ENCODE measurements around the gene MVD.
"Not testable (repeated sequence)": the region's sequence is repeated elsewhere in the genome, so short reads cannot be mapped to it uniquely, and the experiment has no call there.

The MVD gene

DNA sequence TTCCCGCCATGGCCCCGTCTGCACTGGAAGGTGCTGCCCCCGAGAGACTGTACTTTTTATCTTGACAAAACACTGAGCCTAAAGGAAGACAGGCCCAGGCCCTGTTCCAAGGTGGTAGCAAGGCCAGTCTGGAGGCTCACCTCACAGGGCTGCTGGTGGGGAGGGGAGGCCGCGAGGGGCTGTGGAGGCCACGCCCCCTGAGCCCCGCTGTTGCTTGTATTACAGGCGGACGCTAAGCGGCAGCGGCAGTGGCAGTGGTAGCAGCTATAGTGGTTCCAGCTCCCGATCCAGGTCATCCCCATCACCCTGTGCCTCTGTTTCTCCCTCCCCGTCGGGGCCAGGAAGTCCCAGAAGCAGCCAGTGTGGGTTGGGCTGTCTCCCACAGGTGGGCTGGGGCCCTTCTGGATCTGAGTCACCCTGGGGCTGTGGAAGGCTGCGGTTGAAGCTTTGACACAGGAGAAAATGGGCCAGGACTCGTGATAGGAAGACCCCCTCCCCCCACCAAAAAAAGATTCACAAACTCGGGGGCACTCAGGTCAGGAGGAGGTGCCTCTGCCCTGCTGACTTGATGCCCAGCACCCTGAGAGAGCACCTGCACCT is 37.8 kb downstream of the MVD start:
- DNase-seq (ENCODE audit: low read depth) = no peak

DNA sequence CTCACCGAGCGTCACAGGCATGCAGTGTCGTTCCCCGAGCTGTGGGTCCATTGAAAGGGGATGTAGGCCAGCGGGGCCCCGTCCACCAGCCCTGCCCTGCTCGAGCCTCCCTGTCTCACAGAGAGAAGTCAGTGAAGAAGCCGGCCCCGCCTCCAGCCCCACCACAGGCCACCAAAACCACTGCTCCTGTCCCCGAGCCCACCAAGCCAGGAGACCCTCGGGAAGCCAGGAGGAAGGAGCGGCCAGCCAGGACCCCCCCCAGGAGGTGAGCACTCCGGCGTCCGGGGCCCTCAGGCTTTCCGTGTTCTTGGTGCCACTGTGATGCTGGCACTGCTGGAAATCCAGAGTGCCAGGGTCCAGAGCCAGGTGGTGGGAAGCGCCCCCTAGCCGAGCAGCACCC is 38.4 kb downstream of the MVD start:
- DNase-seq (ENCODE audit: low read depth) = no peak

DNA sequence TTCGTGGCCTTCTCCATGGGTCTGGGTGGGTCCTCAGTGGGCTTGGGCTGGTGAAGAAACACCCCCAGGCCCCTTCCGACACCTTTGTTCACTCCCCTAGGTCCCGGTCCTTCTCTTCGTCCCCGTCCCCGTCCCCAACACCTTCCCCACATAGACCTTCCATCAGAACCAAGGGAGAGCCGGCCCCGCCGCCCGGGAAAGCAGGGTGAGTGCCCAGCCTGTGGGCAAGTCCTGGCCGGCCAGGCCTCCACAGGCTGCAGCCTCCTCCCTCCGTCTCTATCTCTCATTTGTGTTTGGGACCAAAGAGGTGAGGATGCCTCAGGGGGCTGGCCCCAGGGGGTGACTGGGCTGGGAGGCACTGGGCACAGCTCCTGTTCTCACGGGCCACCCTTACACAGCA is 39.0 kb downstream of the MVD start:
- DNase-seq (ENCODE audit: low read depth) = no peak

DNA sequence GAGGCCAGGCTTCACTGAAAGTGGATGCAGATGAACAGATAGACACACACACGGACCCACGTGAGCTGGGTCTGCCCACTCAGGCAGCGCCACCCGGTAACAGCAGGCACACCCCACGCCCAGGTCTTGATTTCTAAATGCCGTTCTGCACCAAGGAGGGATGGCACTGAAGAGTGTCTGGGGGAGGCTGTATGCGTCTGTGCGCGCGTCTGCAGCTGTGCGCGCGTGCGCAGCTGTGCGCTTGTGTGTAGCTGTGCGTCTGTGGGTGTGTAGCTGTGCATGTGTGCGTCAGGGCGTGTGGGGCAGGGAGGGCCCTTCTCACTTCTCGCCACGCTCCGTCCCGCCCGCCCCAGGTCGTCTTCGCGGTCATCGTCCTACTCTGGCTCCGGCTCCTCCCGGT is 40.0 kb downstream of the MVD start:
- no peak for DNase-seq (ENCODE audit: low read depth)

DNA sequence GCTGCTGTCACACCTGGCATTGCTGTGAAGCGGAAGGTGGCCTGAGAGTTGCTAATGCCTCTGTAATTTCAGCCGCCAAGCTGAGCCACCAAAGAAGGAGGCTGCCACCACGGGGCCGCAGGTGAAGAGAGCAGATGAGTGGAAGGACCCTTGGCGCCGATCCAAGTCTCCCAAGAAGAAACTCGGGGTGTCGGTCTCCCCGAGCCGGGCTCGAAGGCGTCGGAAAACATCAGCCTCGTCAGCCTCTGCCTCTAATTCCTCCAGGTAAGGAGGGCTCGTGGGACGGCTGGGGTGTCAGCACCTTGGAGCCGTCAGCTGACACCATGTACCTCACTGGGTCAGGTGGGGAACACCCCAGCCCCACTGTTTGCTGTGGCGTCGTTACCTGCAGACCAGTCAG is 40.8 kb downstream of the MVD start:
- no peak for DNase-seq (ENCODE audit: low read depth)

DNA sequence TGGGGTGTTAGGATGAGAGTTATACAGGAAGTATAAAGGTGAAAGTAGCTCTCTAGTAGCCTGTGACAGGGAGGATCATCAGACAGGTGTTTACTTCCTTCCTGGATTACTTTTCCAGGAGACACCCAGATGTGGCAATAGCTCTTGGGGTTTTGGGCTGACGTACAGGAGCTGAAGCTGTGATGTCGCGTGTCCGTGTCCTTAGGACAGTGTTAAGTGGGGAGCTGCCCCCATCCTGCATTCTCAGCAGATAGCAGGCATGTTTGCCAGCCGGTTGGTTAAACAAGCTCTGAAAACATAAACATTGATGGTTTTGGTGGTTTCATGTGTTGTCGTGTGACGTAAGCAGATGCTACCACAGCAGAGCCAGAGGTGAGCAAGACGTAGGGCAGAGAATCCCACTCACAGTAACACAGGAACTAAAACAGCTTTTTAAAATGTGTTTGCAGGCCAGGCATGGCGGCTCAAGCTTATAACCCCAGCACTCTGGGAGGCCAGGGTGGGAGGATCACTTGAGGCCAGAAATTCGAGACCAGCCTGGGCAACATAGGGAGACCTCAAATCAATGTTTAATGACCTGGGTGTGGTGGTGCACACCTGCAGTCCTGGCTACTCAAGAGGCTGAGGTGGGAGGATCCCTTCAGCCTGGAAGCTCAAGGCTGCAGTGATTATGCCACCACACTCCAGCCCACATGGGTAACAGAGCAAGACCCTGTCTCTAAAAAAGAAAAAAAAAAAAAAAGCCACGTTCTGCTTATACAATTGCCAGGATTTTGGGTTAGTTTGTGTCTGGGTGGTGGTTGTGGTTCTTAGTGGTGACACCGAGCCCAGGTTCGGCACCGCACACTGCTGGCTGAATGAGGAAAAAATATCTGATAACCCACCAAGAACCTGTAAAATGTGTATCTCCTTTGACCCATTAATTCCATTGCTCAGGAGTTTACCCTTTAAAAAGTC is 42.8 kb downstream of the MVD start:
- DNase-seq (ENCODE audit: low read depth) = peak; percentile 35

DNA sequence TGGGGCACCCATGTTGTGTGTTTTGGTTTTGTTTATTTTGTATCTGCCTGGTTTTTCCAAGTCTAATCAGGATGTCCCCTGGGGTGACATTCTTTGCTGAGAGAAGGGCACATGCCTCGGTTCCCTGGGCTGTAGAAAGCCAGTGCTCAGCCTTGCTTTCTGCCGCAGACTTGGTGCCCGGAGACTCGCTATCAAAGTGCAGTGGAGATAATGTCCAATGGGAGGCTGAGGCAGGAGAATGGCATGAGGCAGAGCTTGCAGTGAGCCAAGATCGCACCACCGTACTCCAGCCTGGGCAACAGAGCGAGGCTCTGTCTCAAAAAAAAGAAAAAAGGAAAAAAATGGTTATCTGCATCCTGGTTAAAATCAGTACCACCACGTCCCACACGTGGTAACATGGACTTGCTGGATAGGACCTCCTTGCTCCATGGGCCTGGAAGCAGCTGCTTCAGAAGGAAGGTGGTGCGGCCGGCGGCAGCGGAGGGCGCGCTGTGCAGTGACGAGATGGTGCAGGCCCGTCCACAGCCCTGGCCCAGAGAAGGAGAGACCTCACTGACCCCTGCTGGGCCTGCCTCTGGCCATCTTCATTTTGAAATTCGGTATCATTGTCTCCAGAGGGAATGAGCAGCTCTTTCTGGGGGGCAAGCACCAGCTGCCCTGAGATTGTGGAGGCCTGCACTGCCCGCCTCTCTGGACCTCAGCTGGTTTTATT is 43.8 kb downstream of the MVD start:
- no peak for DNase-seq (ENCODE audit: low read depth)

DNA sequence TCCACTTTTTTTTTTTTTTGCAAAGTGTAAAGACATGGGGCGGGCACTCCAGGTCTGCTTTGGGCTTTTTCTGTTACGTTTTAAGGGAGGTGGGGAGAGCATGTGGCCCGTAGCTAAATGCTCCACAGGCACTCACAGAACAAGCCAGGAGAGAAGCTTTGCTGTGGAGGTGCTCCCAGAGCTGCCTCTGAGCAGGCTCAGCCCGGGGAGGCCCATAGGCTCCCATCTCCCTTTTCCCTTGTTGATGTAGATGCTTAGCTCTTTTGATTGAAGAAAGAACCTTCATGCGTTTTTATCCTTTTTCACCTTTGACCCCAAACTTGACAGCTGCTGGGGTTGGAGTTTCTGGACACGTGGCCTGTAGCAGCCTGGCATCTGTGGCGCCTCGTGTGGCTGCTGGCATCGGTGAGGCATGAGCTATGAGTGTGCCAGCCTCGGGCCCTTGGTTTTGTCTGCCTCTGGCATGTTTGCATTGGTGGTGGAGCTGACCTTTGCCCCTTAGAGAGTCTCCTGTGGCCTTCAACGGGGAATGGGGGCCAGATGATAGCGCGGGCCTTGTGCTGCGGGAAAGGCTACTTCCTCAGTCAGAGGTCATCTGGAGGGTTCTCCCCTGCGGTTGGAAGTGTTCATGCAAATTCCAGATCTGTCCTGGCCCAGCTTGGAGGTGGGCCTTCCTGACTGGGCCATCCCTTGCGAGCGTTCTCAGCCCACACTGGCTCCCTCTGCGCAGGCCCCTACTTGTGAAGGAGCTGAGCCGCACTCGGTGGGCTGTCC is 44.5 kb downstream of the MVD start:
- DNase-seq (ENCODE audit: low read depth) = no peak

DNA sequence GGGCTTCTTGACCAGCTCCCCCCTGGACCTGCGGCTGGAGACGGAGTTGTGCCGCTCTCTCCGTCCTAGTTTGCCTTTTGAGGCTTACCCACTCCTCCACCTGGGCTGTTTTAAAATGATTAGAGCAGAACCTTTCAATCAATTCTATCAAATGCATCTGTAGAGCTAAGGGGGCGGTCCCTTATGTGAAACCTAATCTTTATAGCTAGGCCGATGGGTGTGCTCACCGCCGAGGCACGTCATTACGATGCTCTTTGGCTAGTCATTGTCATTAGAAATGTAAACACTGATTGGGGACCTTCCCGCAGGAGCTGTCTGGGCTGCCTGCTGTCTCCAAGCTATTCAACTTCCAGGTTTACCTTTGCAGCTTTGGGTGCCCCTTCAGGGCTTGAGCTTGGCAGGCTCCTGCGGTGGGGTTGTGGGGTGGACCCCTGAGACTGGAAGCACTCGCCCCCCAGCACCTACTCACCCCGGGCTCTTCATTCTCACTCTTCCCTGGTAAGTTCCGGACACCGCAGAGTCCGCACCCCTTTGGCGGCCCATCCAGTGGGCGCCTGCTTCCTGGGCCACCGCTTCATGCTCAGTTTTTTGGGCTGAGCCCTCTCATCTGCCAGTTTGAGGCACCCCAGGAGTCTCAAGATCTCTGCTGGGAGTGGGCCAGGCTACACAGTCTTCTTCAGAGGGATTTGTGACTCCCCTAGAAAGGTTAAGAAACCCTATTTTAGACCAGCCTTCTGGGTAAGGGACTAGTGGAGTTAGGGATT is 45.4 kb downstream of the MVD start:
- no peak for DNase-seq (ENCODE audit: low read depth)

DNA sequence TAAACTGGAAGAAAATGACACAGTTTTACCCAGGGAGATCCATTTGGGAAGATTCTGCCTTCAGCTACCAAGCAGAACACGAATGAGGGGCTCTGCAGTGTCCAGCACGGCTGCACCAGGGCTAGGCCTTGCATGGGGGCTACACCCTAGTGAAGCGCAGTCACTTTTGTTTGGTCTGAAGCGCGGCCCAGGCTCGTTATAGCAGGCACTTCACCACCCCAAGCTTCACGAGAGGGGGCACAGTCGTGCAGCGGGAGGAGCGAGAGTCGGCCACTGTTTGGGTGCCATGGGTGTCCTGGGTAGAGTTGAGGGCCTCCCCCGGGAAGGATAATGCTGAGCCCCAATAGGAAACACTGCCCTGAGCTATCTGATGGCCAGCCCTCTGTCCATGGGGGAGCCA is 46.2 kb downstream of the MVD start:
- DNase-seq (ENCODE audit: low read depth) = no peak

DNA sequence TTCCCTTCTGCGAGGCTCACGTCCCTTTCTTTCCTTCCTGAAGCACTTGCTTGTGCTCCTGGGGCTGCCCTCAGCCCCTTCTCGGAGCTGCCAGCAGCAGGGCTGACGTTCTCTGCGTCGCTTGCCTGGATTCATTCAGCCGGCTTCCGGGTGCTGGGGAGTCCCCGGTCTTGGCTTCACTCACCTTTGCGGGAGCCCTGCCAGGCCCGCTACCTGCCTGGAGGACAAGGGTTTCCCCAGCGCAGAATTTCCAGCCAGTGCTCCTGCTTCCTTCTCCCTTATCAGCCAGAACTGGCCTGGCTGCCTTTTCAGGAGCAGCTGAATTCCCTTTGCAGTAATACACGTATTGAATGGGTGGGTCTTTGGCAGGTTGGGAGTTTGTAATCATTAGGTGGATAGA is 46.6 kb downstream of the MVD start:
- no peak for DNase-seq (ENCODE audit: low read depth)

DNA sequence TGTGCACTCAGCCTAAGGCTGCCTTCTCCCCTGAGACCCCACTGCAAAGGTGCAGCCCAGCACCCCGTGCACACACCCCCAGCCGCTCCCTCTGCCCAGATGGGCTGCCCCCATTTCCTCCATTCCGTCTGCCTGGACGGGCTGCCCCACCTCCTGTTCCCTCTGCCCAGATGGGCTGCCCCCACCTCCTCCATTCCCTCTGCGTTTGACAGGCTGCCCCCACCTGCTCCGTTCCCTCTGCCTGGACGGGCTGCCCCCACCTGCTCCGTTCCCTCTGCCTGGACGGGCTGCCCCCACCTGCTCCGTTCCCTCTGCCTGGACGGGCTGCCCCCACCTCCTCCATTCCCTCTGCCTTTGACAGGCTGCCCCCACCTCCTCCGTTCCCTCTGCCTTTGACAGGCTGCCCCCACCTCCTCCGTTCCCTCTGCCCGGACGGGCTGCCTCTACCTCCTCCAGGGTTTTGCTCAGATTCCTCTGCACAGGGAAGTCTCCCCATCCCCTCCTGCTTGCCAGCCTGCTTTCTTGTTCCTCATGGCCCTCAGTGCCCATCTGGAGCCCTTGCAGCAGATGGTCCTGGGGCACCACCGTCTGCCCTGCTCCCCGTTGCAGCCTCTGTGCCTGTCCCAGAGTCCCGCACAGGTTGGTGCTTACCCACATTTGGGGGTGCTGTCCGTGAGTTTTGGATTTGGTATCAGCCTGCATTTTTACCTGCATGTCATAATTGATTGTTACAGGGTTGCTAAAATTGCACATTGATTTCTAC is 47.9 kb downstream of the MVD start:
- DNase-seq (ENCODE audit: low read depth) = no peak

DNA sequence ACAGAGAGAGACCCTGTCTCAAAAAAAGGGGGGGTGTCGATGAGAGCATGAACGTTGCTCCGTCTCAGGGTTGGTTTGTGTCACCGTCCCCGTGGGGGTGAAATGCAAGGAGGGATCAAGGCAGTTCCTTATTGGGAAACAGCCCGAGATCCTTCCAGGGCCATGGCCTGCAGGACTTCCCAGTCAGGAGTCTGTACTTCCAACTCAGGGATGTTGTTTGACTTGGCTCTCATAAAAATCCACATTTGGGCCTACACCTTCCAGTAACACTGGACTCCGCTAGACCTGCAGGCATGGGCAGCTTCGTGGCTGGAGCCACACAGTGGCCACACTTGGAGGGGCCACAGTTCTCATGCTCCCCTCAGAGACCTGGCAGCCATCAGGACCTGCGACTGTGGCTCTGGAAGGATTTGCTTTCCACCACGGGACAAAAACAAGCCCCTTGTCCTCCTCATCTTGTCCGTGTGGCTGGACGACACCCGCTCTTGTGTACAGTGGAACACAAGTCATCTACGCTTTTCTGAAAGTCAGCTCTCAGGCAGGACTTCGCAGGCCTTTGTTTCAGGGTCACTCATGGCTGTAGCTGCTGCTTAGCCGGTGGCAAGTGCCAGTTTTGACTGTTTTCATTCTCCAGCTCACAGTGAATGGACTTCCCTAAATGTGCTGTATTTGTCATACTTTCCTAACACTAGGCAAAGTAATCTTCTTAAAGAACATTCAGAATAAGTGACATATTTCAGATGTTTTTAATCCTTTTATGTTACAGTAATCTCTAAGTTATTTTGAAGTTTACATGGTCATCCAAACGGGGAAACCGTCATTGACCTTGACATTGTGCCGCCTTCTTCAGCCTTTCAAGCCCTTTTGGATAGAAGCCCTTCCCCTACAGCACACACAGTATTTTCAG is 48.7 kb downstream of the MVD start:
- no peak for DNase-seq (ENCODE audit: low read depth)

DNA sequence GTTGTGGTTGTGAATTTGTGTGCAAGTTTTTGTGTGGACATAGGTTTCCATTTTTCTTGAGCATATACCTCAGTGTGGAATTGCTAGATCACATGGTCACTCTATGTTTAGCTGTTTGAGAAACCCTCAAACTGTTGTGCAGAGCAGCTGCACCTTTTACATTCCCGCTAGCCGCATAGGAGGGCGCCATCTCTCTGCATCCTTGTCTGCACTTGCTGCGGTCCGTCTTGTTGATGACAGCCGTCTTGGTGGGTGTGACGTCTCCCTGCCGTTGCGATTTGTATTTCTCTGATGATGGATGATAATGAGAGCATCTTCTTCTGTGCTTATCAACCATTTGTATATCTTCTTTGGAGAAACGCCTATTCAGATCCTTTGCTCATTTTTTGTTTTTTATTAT is 49.6 kb downstream of the MVD start:
- no peak for DNase-seq (ENCODE audit: low read depth)

DNA sequence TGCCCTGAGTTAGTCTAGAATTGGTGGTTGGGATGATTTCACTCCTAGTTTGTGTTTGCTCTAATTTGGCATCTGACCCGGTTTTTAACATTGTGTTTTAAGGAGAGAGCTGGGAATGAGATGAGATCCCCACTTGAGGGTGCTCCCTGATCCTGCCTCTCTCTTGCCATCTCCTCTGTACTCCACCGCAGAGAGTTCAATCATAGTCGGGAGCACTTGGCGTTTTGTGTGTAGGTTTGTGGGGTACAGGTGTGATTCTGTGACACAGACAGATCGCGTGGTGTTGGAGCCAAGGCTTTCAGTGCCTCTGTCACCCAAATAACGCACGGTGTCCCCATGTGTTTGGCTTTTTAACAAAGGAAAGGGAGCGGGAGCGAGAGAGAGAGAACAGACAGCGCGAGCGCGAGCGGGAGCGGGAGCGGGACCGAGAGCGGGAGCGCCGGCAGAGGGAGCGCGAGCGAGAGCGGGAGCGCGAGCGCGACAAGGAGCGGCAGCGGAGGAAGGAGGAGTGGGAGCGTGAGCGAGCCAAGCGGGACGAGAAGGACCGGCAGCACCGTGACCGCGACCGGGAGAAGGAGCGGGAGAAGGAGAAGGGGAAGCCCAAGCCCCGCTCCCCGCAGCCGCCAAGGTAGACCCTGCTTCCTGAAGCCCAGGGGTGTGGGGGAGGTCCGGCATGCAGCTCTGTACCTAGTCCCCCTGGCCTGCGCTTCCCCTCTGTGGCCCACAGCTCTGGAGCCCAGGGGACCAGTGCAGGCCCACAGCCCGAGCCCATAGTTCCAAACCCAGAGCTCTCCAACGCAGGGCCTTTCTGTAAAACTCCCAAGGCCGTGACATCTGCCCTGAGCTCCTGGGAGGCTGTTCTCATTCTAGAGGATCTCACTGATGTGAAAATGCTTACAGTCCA is 51.7 kb downstream of the MVD start:
- DNase-seq (ENCODE audit: low read depth) = no peak

DNA sequence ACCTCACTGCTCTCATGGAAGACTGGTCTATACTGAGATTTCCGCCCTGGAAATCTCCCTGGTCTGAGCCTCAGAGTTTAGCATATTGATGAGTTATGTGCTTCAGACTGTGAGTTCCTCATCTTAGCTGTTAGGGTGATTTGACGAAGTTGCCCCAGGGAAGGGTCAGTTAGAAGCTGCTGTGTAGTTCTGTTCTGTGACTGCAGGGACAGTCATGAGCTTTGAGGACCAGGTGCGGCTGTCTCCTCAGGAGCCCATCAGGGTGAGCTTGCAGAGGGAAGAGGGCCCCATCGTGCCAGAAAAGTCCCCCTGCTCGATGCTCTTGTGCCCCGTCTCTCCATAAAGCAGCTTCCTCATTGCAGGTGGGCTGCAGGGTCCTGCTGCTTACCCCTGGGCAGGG is 52.8 kb downstream of the MVD start:
- DNase-seq (ENCODE audit: low read depth) = no peak

DNA sequence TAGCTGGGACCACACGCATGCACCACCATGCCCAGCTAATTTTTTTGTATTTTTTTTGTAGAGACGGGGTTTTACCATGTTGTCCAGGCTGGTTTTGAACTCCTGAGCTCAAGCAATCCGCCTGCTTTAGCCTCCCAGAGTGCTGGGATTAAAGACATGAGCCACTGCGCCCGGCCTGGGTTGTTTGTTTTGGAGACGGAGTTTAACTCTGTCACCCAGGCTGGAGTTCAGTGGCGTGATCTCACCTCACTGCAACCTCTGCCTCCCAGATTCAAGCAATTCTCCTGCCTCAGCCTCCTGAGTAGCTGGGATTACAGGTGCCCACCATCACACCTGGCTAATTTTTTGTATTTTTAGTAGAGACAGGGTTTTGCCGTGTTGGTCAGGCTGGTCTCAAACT is 53.5 kb downstream of the MVD start:
- DNase-seq (ENCODE audit: low read depth) = not testable (repeated sequence)

DNA sequence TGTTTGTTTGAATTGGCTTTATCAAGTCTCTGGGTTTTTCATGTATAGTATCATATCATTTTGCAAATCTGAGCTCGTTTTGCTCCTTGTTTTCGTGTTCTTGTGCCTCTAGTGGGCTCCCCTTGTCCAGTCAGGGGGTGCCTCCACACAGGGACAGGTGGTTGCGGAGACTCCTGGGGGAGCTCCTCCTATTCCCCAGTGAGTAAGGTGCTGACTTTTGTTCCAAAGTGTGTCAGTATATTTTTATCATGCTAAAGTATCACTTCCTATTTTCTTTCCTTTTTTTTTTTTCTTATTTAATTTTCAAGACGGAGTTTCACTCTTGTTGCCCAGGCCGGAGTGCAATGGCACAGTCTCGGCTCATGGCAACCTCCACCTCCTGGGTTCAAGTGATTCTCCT is 54.8 kb downstream of the MVD start:
- DNase-seq (ENCODE audit: low read depth) = no peak
